ENCODE results near the gene ABCA9.
"Not testable (repeated sequence)": the region's sequence is repeated elsewhere in the genome, so short reads cannot be mapped to it uniquely, and the experiment has no call there.

DNA sequence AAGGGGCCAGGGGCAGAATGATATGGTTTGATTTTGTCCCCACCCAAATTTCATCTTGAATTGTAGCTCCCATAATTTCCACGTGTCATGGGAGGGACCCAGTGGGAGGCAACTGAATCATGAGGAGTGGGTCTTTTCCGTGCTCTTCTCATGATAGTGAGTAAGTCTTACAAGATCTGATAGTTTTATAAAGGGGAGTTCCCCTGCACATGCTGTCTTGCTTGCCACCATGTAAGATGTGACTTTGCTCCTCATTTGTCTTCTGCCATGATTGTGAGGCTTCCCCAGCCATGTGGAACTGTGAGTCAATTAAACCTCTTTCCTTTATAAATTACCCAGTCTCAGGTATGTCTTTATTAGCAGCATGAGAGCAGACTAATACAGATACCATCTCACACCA is 101.6 kb downstream of the ABCA9 start:
- TF ChIP-seq CTCF (IDR thresholded peaks at IDR 0.05; ENCODE audit: insufficient read depth, low read length, poor library complexity, severe bottlenecking); EZH2phosphoT487 (conservative IDR thresholded peaks at IDR 0.05; ENCODE audit: low read length): not testable (repeated sequence)

Data from SU-DHL-6 (cell line).